ENCODE measurements around the gene DPH7.
"Not testable (repeated sequence)": the region's sequence is repeated elsewhere in the genome, so short reads cannot be mapped to it uniquely, and the experiment has no call there.

Gene DPH7

DNA sequence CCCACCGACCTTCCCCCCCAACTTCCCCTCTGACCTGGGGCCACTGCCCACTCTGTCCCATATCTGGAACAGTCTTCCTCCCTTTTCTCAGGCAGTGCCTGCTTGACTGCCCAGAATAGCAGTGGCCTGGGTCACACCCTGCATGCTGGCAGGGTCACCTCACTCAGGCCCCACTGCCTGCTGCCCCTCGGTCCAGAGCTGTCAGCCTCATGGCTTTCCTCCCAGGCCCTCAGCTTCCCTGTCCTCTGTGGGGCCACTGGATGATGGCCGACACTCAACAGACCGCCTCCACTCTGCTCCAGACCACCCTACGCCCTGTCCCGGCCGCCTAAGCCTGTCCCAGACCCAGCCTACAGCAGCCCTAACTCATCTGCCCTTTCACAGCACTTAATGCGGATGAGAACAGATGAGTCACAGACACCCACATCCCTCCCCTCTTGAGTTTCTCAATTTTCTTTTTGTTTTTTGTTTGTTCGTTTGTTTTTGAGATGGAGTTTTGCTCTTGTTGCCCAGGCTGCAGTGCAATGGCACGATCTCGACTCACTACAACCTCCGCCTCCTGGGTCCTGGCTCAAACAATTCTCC is 34.5 kb downstream of the DPH7 start:
- Histone ChIP-seq H3K4me3 (no peak overlapping the region), H3K27ac (peak overlapping the region in 1 of 2 donors; percentile 59)
- no peak for DNase-seq (ENCODE audit: low spot score)
- TF ChIP-seq, protein P1, sequence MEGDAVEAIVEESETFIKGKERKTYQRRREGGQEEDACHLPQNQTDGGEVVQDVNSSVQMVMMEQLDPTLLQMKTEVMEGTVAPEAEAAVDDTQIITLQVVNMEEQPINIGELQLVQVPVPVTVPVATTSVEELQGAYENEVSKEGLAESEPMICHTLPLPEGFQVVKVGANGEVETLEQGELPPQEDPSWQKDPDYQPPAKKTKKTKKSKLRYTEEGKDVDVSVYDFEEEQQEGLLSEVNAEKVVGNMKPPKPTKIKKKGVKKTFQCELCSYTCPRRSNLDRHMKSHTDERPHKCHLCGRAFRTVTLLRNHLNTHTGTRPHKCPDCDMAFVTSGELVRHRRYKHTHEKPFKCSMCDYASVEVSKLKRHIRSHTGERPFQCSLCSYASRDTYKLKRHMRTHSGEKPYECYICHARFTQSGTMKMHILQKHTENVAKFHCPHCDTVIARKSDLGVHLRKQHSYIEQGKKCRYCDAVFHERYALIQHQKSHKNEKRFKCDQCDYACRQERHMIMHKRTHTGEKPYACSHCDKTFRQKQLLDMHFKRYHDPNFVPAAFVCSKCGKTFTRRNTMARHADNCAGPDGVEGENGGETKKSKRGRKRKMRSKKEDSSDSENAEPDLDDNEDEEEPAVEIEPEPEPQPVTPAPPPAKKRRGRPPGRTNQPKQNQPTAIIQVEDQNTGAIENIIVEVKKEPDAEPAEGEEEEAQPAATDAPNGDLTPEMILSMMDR (IDR thresholded peaks at IDR 0.05) = no peak

- H3K4me3 ChIP-seq = no peak overlapping the region
- peak overlapping the region in 1 of 2 donors; percentile 59 for H3K27ac ChIP-seq
- no peak for DNase-seq (ENCODE audit: low spot score)
- TF ChIP-seq, protein P1 (IDR thresholded peaks at IDR 0.05) = no peak
Measured at GRCh38 chr9:137543237-137543963, 35.3 kb downstream of the DPH7 start.

- H3K4me3 ChIP-seq = no peak overlapping the region
Measured at GRCh38 chr9:137542486-137542885, 36.2 kb downstream of the DPH7 start.

DNA sequence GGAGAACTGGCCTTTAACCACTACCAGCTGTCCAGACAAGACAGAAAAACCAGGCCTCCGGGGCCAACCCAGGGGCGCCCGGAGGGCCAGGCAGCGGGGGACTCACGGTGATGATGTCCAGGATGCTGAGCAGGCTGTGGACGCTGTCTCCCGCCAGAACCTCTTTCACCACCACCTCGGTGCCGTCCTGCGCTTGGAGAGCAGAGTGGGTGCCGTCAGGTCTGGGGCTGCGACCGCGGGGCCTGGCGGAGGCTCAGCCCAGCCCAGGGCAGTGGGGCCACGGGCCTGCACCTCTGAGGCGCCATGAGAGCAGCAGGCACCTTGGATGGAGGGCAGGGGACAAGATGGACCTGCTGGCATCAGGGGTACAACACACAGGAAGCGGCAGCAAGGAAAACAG is 38.2 kb downstream of the DPH7 start:
- no peak overlapping the region for H3K27ac ChIP-seq
- no peak for DNase-seq (ENCODE audit: low spot score)
- TF ChIP-seq, protein P1 (IDR thresholded peaks at IDR 0.05) = no peak

More at GRCh38 chr9:137542486-137542885, 36.2 kb downstream of the DPH7 start:
- no peak overlapping the region for H3K27ac ChIP-seq
- TF ChIP-seq, protein P1 (IDR thresholded peaks at IDR 0.05) = no peak
- DNase-seq (ENCODE audit: low spot score) = no peak

GRCh38 chr9:137538058-137538457 is 40.7 kb downstream of the DPH7 start:
- DNase-seq (ENCODE audit: low spot score) = no peak
- H3K4me3 ChIP-seq = no peak overlapping the region
- TF ChIP-seq, protein P1 (IDR thresholded peaks at IDR 0.05) = no peak
- H3K27ac ChIP-seq = no peak overlapping the region

More for the DNA sequence above, 38.2 kb downstream of the DPH7 start:
- no peak overlapping the region for H3K4me3 ChIP-seq

GRCh38 chr9:137536594-137537131 is 42.1 kb downstream of the DPH7 start:
- not testable (repeated sequence) for H3K27ac ChIP-seq; H3K4me3 ChIP-seq; DNase-seq (ENCODE audit: low spot score)

GRCh38 chr9:137535120-137535428 is 43.7 kb downstream of the DPH7 start:
- H3K4me3 ChIP-seq = no peak overlapping the region
- H3K27ac ChIP-seq = no peak overlapping the region
- TF ChIP-seq, protein P1 (IDR thresholded peaks at IDR 0.05) = no peak
- no peak for DNase-seq (ENCODE audit: low spot score)

All from coronary artery (tissue), 2 donors.